Measurements from ENCODE around the gene ZNF691.

Gene ZNF691

GRCh38 chr1:42834803-42835202 lies 11.6 kb upstream of the ZNF691 start:
- no peak overlapping the region for H3K27ac ChIP-seq (ENCODE audit: low read depth, low read length)
- no peaks in the 10 kb centered on the region for H3K36me3 ChIP-seq (ENCODE audit: insufficient read depth, low read length)
- H3K9me3 ChIP-seq (ENCODE audit: insufficient read depth, low read depth, low read length) = no peaks in the 10 kb centered on the region
- no peak overlapping the region for H3K9ac ChIP-seq (ENCODE audit: low read depth, low read length)
- H3K27me3 ChIP-seq (ENCODE audit: insufficient read depth, low read length) = no peaks in the 10 kb centered on the region
- 84% methylated on average over 5 of the region's 5 CpGs for WGBS
- H3K4me1 ChIP-seq (ENCODE audit: insufficient read depth, low read length) = no peaks in the 10 kb centered on the region
- no peak overlapping the region for H3K4me3 ChIP-seq (ENCODE audit: low read length)

GRCh38 chr1:42835422-42835821 lies 11.0 kb upstream of the ZNF691 start:
- H3K27ac ChIP-seq (ENCODE audit: low read depth, low read length) = no peak overlapping the region
- WGBS = 88% methylated on average over 1 of the region's 2 CpGs

GRCh38 chr1:42837709-42838108 lies 8.7 kb upstream of the ZNF691 start:
- H3K9ac ChIP-seq (ENCODE audit: low read depth, low read length) = no peak overlapping the region
- WGBS = 64% methylated on average over 3 of the region's 3 CpGs
- no peaks in the 10 kb centered on the region for H3K9me3 ChIP-seq (ENCODE audit: insufficient read depth, low read depth, low read length)
- H3K4me3 ChIP-seq (ENCODE audit: low read length) = no peak overlapping the region
- H3K4me1 ChIP-seq (ENCODE audit: insufficient read depth, low read length) = no peaks in the 10 kb centered on the region
- H3K27ac ChIP-seq (ENCODE audit: low read depth, low read length) = no peak overlapping the region
- peaks cover 4% of the 10 kb centered on the region; the same call in 1 of the 2 replicates for H3K36me3 ChIP-seq (ENCODE audit: insufficient read depth, low read length)
- H3K27me3 ChIP-seq (ENCODE audit: insufficient read depth, low read length) = no peaks in the 10 kb centered on the region

More at GRCh38 chr1:42835422-42835821, 11.0 kb upstream of the ZNF691 start:
- Histone ChIP-seq H3K9ac (ENCODE audit: low read depth, low read length) (no peak overlapping the region), H3K27me3 (ENCODE audit: insufficient read depth, low read length) (no peaks in the 10 kb centered on the region), H3K36me3 (ENCODE audit: insufficient read depth, low read length) (no peaks in the 10 kb centered on the region), H3K9me3 (ENCODE audit: insufficient read depth, low read depth, low read length) (no peaks in the 10 kb centered on the region), H3K4me1 (ENCODE audit: insufficient read depth, low read length) (no peaks in the 10 kb centered on the region), H3K4me3 (ENCODE audit: low read length) (no peak overlapping the region)

DNA sequence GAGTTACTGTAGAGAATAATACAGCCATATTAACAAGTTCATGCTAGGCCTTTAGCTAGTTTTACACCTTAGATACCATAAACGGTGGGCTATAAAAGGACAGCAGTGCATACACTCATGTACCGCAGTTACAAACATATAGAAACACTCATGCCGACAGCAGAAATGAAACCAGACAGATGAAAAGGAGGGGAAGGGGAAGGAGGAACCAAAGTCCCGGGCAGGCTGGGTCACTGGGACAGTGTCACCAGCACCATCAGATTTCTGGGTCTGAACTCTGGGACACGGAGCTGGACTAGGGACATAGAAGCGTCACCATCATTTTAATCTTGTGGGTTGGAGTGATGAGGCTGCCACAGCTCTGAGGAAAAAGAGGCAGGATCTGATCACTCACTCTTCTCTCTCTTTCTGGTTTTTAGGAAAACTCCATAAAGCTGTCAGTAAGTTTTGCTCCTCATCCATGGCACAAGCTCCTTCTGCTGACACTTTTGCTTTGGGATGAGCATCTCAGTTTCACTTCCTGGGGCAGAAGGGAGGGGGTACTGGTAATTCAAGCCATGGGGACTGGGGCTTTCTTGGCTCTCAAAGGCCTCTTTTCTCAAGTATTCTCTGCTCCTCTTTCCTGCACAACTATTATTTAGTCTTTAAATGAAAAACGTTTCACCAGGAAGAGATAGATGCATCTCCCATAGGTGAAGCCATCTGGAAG lies 7.8 kb upstream of the ZNF691 start:
- Histone ChIP-seq H3K36me3 (ENCODE audit: insufficient read depth, low read length) (peaks cover 4% of the 10 kb centered on the region; the same call in 1 of the 2 replicates), H3K27me3 (ENCODE audit: insufficient read depth, low read length) (no peaks in the 10 kb centered on the region), H3K9me3 (ENCODE audit: insufficient read depth, low read depth, low read length) (no peaks in the 10 kb centered on the region), H3K27ac (ENCODE audit: low read depth, low read length) (no peak overlapping the region), H3K4me1 (ENCODE audit: insufficient read depth, low read length) (no peaks in the 10 kb centered on the region), H3K4me3 (ENCODE audit: low read length) (no peak overlapping the region), H3K9ac (ENCODE audit: low read depth, low read length) (no peak overlapping the region)
- 94% methylated on average over 7 of the region's 7 CpGs for WGBS

GRCh38 chr1:42841010-42841409 lies 5.4 kb upstream of the ZNF691 start:
- Histone ChIP-seq H3K9me3 (ENCODE audit: insufficient read depth, low read depth, low read length) (no peaks in the 10 kb centered on the region), H3K27me3 (ENCODE audit: insufficient read depth, low read length) (no peaks in the 10 kb centered on the region), H3K9ac (ENCODE audit: low read depth, low read length) (no peak overlapping the region), H3K27ac (ENCODE audit: low read depth, low read length) (no peak overlapping the region), H3K4me3 (ENCODE audit: low read length) (no peak overlapping the region), H3K4me1 (ENCODE audit: insufficient read depth, low read length) (peaks cover 6% of the 10 kb centered on the region), H3K36me3 (ENCODE audit: insufficient read depth, low read length) (peaks cover 4% of the 10 kb centered on the region; the same call in 1 of the 2 replicates)
- 87% methylated on average over 3 of the region's 3 CpGs for WGBS

DNA sequence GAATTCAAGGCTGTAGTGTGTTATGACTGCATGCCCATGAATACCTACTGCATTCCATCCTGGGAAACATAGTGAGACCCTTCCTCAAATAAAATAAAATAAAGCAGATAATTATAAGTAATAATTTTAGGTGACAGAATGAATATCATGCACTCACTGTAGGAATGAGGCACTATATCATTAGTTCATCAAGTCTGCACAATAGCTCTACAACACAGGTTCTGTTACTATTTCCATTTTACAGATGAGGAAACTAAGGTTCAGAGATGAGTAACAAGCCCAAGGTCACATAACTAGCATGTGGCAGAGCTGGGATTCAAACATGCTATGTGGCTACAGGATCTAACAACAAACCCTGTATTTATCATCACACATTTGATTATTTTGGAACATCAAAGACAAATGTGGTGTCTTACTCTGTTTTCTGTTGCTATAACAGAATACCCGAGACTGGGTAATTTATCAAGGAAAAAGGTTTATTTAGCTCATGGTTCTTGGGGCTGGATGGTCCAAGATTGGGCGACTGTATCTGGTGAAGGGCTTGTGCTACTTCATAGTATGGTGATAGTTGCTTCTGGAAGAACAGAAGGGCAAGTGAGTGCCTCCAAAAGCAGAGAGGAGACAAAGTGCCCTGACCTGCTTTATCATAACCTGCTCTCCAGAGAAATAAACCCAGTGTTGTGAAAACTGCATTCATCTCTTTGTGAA lies 4.8 kb upstream of the ZNF691 start:
- Histone ChIP-seq H3K36me3 (ENCODE audit: insufficient read depth, low read length) (peaks cover 4% of the 10 kb centered on the region; the same call in 1 of the 2 replicates), H3K27me3 (ENCODE audit: insufficient read depth, low read length) (no peaks in the 10 kb centered on the region), H3K9ac (ENCODE audit: low read depth, low read length) (no peak overlapping the region), H3K9me3 (ENCODE audit: insufficient read depth, low read depth, low read length) (no peaks in the 10 kb centered on the region), H3K27ac (ENCODE audit: low read depth, low read length) (no peak overlapping the region), H3K4me3 (ENCODE audit: low read length) (no peak overlapping the region), H3K4me1 (ENCODE audit: insufficient read depth, low read length) (peaks cover 6% of the 10 kb centered on the region)
- WGBS = 94% methylated on average over 2 of the region's 2 CpGs

DNA sequence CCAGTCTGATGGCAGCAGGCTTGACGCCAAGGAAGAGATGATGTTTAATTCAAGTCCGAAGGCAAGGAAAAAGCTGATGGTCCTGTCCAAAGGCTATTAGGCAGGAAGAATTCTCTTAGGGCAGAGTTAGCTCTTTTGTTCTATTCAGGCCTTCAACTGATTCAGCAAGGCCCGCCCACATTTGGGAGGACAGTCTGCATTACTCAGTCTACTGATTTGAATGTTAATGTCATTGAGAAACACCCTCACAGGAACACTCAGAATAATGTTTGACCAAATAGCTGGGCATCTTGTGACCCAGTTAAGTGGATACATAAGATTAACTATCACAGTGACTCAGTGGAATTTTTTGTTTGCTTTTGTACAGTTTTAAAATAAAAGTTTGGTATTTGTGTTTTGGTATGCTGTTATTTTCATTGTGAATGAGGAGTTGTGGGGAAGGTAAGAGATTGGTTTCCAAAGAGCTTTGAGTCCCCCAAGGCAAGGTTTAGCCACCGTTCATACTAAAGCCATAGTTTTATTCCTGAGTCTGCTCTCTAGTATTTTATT lies 1.7 kb upstream of the ZNF691 start:
- 96% methylated on average over 3 of the region's 4 CpGs for WGBS
- no peak overlapping the region for H3K9ac ChIP-seq (ENCODE audit: low read depth, low read length)
- H3K36me3 ChIP-seq (ENCODE audit: insufficient read depth, low read length) = peaks cover 16% of the 10 kb centered on the region
- H3K27me3 ChIP-seq (ENCODE audit: insufficient read depth, low read length) = no peaks in the 10 kb centered on the region
- H3K27ac ChIP-seq (ENCODE audit: low read depth, low read length) = no peak overlapping the region
- no peak overlapping the region for H3K4me3 ChIP-seq (ENCODE audit: low read length)
- peaks cover 20% of the 10 kb centered on the region for H3K4me1 ChIP-seq (ENCODE audit: insufficient read depth, low read length)
- H3K9me3 ChIP-seq (ENCODE audit: insufficient read depth, low read depth, low read length) = no peaks in the 10 kb centered on the region

DNA sequence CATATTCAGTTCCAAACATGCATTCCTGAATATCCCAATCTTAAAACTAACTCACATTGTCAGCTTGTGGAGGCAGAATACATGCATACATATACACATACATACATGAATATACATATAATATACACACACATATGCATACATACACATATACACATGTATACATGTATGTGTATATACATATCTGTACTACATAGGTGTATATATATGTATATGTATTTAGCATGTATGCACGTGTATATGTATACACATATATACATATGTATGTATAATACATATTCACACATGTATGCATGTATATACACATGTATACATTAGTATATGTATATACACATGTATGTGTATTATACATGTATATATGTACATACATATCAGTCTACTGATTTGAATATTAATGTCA lies 1.2 kb upstream of the ZNF691 start:
- H3K4me3 ChIP-seq (ENCODE audit: low read length) = peak overlapping the region; percentile 87
- H3K27ac ChIP-seq (ENCODE audit: low read depth, low read length) = no peak overlapping the region
- H3K27me3 ChIP-seq (ENCODE audit: insufficient read depth, low read length) = no peaks in the 10 kb centered on the region
- WGBS = no CpG with 5 or more reads among the region's 1 CpG
- H3K9me3 ChIP-seq (ENCODE audit: insufficient read depth, low read depth, low read length) = no peaks in the 10 kb centered on the region
- H3K36me3 ChIP-seq (ENCODE audit: insufficient read depth, low read length) = peaks cover 19% of the 10 kb centered on the region
- H3K4me1 ChIP-seq (ENCODE audit: insufficient read depth, low read length) = peaks cover 20% of the 10 kb centered on the region
- H3K9ac ChIP-seq (ENCODE audit: low read depth, low read length) = no peak overlapping the region

GRCh38 chr1:42845866-42846256 lies 552 bp upstream of the ZNF691 start:
- H3K9me3 ChIP-seq (ENCODE audit: insufficient read depth, low read depth, low read length) = no peaks in the 10 kb centered on the region
- WGBS = 3% methylated on average over 8 of the region's 10 CpGs
- peaks cover 26% of the 10 kb centered on the region for H3K36me3 ChIP-seq (ENCODE audit: insufficient read depth, low read length)
- peak overlapping the region; percentile 79 for H3K9ac ChIP-seq (ENCODE audit: low read depth, low read length)
- no peak overlapping the region for H3K27ac ChIP-seq (ENCODE audit: low read depth, low read length)
- H3K27me3 ChIP-seq (ENCODE audit: insufficient read depth, low read length) = no peaks in the 10 kb centered on the region
- H3K4me3 ChIP-seq (ENCODE audit: low read length) = peak overlapping the region; percentile 87
- peaks cover 20% of the 10 kb centered on the region for H3K4me1 ChIP-seq (ENCODE audit: insufficient read depth, low read length)

- no peaks in the 10 kb centered on the region for H3K27me3 ChIP-seq (ENCODE audit: insufficient read depth, low read length)
- H3K4me3 ChIP-seq (ENCODE audit: low read length) = peak overlapping the region; percentile 87
- H3K36me3 ChIP-seq (ENCODE audit: insufficient read depth, low read length) = peaks cover 35% of the 10 kb centered on the region
- WGBS = 7% methylated on average over 6 of the region's 6 CpGs
- H3K4me1 ChIP-seq (ENCODE audit: insufficient read depth, low read length) = peaks cover 20% of the 10 kb centered on the region
- H3K27ac ChIP-seq (ENCODE audit: low read depth, low read length) = no peak overlapping the region
- peak overlapping the region; percentile 82 for H3K9ac ChIP-seq (ENCODE audit: low read depth, low read length)
- H3K9me3 ChIP-seq (ENCODE audit: insufficient read depth, low read depth, low read length) = no peaks in the 10 kb centered on the region
These were observed 740 bp downstream of the ZNF691 start for GRCh38 chr1:42847111-42847595.

GRCh38 chr1:42847721-42848460 lies 1.5 kb downstream of the ZNF691 start:
- peak overlapping the region; percentile 87 for H3K4me3 ChIP-seq (ENCODE audit: low read length)
- no peaks in the 10 kb centered on the region for H3K9me3 ChIP-seq (ENCODE audit: insufficient read depth, low read depth, low read length)
- no peaks in the 10 kb centered on the region for H3K27me3 ChIP-seq (ENCODE audit: insufficient read depth, low read length)
- peaks cover 20% of the 10 kb centered on the region for H3K4me1 ChIP-seq (ENCODE audit: insufficient read depth, low read length)
- peaks cover 41% of the 10 kb centered on the region for H3K36me3 ChIP-seq (ENCODE audit: insufficient read depth, low read length)
- no peak overlapping the region for H3K27ac ChIP-seq (ENCODE audit: low read depth, low read length)
- 55% methylated on average over 5 of the region's 6 CpGs for WGBS
- H3K9ac ChIP-seq (ENCODE audit: low read depth, low read length) = no peak overlapping the region
